HG03139 (cell line): ENCODE measurements around the gene FAM163A.
"Not testable (repeated sequence)": the region's sequence is repeated elsewhere in the genome, so short reads cannot be mapped to it uniquely, and the experiment has no call there.

Experiments
- ATAC-seq: cut with Tn5 transposase; IDR thresholded peaks from one replicate; pipeline ENCODE4 v1.9.1; 2021; ENCODE audit not compliant: unreplicated experiment

The FAM163A gene

GRCh38 chr1:179831852-179832699, 89.0 kb downstream of the FAM163A start:
- ATAC-seq: no peak

- ATAC-seq: not testable (repeated sequence)
Measured at GRCh38 chr1:179836686-179837445, 93.8 kb downstream of the FAM163A start.

DNA sequence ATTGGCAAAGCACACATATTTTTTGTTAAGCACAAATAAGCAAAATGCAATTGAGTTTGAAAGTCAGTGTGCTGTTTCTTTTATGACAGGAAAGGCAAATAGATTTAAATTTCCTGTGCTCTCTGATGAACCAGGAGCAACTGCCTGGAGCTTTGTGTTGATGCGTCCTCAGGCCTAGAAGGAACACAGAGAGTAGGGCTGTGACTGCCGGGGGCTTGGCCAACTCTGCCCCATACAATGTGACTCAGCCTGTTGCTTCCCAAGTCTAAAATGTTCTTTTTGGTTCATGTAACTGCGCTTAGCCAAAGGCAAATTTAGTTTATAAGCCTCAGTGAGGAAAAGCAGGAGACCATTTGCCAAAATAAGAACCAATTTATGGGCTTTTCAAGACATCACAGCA, 97.0 kb downstream of the FAM163A start:
- no peak for ATAC-seq

DNA sequence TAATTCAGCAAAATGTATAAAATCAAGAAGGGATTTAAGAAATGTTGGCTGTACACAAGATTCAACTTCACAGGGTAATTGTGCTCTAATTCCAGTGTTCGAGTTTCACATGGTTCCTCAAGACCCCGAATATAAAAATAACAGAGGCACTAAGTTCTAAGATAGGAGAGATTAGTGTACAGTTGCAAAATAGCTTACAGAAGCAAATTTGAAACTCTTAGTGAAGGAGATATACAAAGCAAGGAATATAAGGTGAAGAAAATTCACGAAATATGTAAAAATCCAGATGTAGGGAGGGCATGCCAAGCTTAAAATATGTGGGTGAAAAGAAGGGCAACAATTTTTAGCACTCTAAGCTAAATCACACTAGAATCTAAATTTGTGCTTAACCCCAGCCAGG, 105.1 kb downstream of the FAM163A start:
- no peak for ATAC-seq

DNA sequence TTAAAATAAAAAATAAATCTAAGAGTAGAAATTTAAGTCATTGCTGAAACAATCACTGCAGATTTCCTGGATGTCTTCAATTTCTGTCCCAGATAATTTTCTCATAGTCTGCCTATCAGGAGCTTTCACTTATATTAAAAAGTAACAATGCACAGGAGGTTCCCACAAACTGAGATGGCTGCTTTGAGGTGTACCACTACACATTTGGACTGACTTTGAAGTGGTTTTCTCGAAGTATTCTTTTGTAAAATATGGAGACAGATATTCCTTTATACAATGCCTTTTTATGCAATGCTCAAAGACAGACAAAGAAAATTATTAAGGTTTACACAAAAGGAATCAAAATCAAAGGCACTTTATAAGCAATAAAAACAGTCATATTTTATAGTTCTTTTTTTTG, 110.0 kb downstream of the FAM163A start:
- no peak for ATAC-seq

DNA sequence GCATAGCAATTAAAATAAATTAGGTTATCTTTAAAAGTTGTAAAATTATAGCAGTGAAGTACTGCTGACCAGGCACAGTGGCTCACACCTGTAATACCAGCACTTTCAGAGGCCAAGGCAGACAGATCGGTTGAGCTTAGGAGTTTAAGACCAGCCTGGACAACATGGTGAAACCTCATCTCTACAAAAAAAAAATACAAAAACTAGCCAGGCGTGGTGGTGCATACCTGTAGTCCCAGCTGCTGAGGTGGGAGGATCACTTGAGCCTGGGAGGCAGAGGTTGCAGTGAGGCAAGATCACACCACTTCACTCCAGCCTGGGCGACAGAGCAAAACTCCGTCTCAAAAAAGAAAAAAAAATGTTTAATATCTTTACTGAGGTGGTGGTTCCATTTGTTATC, 112.7 kb downstream of the FAM163A start:
- ATAC-seq: not testable (repeated sequence)

DNA sequence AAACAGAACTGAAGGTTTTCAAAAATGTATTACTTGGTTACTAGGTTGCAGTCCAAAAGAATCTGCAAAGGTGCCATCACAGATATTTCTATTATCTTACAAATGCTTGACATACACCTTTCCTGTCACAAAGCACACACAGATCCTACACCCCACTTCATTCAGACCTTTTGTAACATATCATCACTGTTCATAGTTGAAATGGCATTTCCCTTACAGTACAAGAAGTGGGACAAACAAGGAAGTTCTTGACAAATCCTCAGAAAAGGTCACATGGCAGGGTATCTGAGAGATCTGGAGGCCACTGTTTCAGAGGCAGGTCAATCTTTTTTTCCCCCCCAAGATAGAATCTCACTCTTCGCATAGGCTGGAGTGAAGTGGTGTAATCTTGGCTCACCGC, 113.2 kb downstream of the FAM163A start:
- ATAC-seq: no peak

DNA sequence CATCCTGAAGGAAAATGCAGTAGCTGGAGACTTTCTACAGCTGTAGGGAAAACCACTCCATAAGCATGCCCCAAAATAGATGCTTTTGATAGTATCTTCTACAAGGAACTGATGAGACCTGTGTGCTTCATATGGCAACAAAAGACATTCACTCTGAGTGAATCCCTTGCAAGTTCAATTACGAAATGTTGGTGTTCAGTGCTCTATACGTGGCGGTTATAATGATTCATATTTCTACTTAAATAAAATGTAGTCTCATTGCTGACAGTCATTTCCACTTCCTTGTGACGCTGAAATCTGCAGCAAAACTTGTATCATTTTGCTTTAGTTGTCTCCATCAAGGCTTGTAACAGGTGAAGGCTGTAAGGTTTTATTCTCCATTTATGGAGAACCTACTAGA, 113.9 kb downstream of the FAM163A start:
- no peak for ATAC-seq

DNA sequence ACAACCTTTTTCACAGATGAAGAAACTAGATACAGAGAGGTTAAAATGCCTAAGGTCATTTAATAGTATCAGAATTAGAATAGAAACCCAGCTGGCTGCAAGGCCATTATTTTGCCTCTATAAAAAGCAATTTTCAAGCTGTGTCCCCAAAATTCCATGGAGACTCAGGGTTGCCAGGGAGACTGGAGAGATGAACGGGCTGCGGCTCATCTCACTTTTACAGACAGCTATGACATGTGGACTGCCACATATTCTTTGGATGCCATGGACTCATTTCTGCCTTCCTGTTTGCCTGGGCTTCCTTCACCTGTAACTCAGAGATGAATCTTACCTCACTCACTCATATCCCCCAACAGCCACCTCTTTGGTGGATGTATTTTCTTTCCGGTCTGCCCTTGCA, 117.6 kb downstream of the FAM163A start:
- ATAC-seq: no peak

- no peak for ATAC-seq
Measured at GRCh38 chr1:179865377-179865776, 122.3 kb downstream of the FAM163A start.
